Prostate gland (tissue), 2 donors: Measurements from ENCODE around the gene DNAI2.

Source experiments
- POLR2A ChIP-seq: fragments of 450-650 bp; IDR thresholded peaks from one replicate; pipeline ENCODE4 v1.6.1; 2016; ENCODE audit warnings: antibody characterized with exemption, mild to moderate bottlenecking
- POLR2AphosphoS5 ChIP-seq: sonication (generic); formaldehyde crosslinking; IDR thresholded peaks from one replicate; pipeline ENCODE4 v1.6.1; 2017; ENCODE audit warnings: antibody characterized with exemption
- TF ChIP-seq, protein P1 (sequence below), 4 experiments: fragments of 200-600 bp in 2 of 4; fragments of 450-650 bp in 2 of 4; sonication (generic) in 2 of 4; IDR thresholded peaks; 1 replicate in 3 of 4; 2 replicates in 1 of 4; pipeline ENCODE4 v1.5.1; 2016 to 2019; ENCODE audit warnings: antibody characterized with exemption in 4 of 4, mild to moderate bottlenecking in 2 of 4, moderate library complexity in 2 of 4

DNA sequence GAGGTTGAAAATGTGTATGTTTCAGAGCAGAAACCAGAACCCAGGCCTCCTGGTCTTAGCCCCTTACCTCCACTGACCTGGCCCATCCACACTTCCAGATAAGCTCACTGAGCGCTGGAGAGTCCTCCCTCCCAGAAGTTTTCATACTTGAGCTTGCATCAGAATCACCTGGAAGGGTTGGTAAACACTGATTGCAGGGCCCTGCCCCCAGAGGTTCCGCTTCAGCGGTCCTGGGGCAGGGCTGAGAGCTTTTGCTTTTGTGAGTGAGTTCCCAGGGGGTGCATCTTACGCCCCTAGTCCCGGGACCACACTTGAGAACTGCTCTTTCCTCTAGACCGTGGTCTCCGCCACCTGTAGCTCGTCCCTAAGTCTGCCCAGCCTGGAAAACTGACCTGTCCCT is 40.1 kb upstream of the DNAI2 start:
- TF ChIP-seq, protein P1, sequence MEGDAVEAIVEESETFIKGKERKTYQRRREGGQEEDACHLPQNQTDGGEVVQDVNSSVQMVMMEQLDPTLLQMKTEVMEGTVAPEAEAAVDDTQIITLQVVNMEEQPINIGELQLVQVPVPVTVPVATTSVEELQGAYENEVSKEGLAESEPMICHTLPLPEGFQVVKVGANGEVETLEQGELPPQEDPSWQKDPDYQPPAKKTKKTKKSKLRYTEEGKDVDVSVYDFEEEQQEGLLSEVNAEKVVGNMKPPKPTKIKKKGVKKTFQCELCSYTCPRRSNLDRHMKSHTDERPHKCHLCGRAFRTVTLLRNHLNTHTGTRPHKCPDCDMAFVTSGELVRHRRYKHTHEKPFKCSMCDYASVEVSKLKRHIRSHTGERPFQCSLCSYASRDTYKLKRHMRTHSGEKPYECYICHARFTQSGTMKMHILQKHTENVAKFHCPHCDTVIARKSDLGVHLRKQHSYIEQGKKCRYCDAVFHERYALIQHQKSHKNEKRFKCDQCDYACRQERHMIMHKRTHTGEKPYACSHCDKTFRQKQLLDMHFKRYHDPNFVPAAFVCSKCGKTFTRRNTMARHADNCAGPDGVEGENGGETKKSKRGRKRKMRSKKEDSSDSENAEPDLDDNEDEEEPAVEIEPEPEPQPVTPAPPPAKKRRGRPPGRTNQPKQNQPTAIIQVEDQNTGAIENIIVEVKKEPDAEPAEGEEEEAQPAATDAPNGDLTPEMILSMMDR (IDR thresholded peaks at IDR 0.05), result no peak
- TF ChIP-seq POLR2A, result no peak
- no peak for TF ChIP-seq POLR2AphosphoS5
